HEK293 (cell line): ENCODE results near the gene SMC3.

Experiments used
- CTCF ChIA-PET: fragments of 350-600 bp; formaldehyde crosslinking; extraction: SDS; loops from one replicate; lab custom pipeline; 2021; ENCODE audit warnings: antibody characterized with exemption; lab: Yijun Ruan, JAX
- POLR2A ChIA-PET: fragments of 300-600 bp; formaldehyde crosslinking; extraction: SDS; loops from one replicate; lab custom pipeline; 2020; ENCODE audit warnings: antibody characterized with exemption, inconsistent platforms; lab: Yijun Ruan, JAX
- H3K27ac ChIP-seq: fragments of 200-500 bp; sonication (Bioruptor generic); 2 replicates; pipeline ENCODE4 v1.5.1; 2014; ENCODE audit warnings: low read depth, low read length, control low read depth, inconsistent platforms; ENCODE audit errors: extremely low read depth
- H3K36me3 ChIP-seq, 2 experiments: fragments of 200-500 bp in 1 of 2; sonication (Bioruptor generic) in 1 of 2; 1 replicate in 1 of 2; 2 replicates in 1 of 2; pipeline ENCODE4 v1.5.1; 2014 to 2017; ENCODE audit warnings: inconsistent platforms in 2 of 2, low read length in 2 of 2; ENCODE audit not compliant: control insufficient read depth in 2 of 2, insufficient read depth in 1 of 2
- H3K4me1 ChIP-seq: fragments of 200-500 bp; sonication (Bioruptor generic); 2 replicates; pipeline ENCODE4 v1.5.1; 2014; ENCODE audit warnings: mild to moderate bottlenecking, low read length, inconsistent platforms; ENCODE audit not compliant: control insufficient read depth, insufficient read depth
- H3K4me3 ChIP-seq: 2 replicates; pipeline ENCODE4 v1.5.1; 2011; ENCODE audit warnings: low read depth, mild to moderate bottlenecking, control low read depth, low read length, moderate library complexity
- H3K9me3 ChIP-seq: fragments of 200-500 bp; sonication (Bioruptor generic); 2 replicates; pipeline ENCODE4 v1.5.1; 2014; ENCODE audit warnings: low read depth, low read length, inconsistent platforms; ENCODE audit not compliant: control insufficient read depth, insufficient read depth
- GLIS2 ChIP-seq: fragments of 450-650 bp; formaldehyde crosslinking; IDR thresholded peaks from 2 replicates; pipeline ENCODE4 v1.5.1; 2016; ENCODE audit warnings: missing biosample characterization, missing genetic modification characterization
- HOXA7 ChIP-seq: sonication (generic); formaldehyde crosslinking; IDR thresholded peaks from 2 replicates; pipeline ENCODE4 v1.8.1; 2022; ENCODE audit warnings: missing genetic modification reagents, borderline replicate concordance
- MZF1 ChIP-seq: fragments of 450-650 bp; formaldehyde crosslinking; IDR thresholded peaks from 2 replicates; pipeline ENCODE4 v1.5.1; 2017; ENCODE audit warnings: missing biosample characterization, missing genetic modification characterization, borderline replicate concordance
- OVOL3 ChIP-seq: fragments of 450-650 bp; formaldehyde crosslinking; IDR thresholded peaks from 2 replicates; pipeline ENCODE4 v1.5.1; 2016; ENCODE audit warnings: missing biosample characterization, missing genetic modification characterization
- SP3 ChIP-seq: fragments of 450-650 bp; formaldehyde crosslinking; IDR thresholded peaks from 2 replicates; pipeline ENCODE4 v1.5.1; 2016; ENCODE audit warnings: missing biosample characterization, missing genetic modification characterization
- SP7 ChIP-seq: fragments of 450-650 bp; formaldehyde crosslinking; IDR thresholded peaks from 2 replicates; pipeline ENCODE4 v1.5.1; 2016; ENCODE audit warnings: missing biosample characterization, missing genetic modification characterization
- ZFP41 ChIP-seq: fragments of 450-650 bp; formaldehyde crosslinking; IDR thresholded peaks from 2 replicates; pipeline ENCODE4 v1.5.1; 2016; ENCODE audit warnings: missing biosample characterization, missing genetic modification characterization, borderline replicate concordance
- ZNF140 ChIP-seq: fragments of 450-650 bp; formaldehyde crosslinking; IDR thresholded peaks from 2 replicates; pipeline ENCODE4 v1.5.1; 2016; ENCODE audit warnings: missing biosample characterization, missing genetic modification characterization
- ZNF155 ChIP-seq: fragments of 450-650 bp; formaldehyde crosslinking; IDR thresholded peaks from 2 replicates; pipeline ENCODE4 v1.5.1; 2016; ENCODE audit warnings: missing biosample characterization, missing genetic modification characterization
- ZNF16 ChIP-seq: fragments of 450-650 bp; formaldehyde crosslinking; IDR thresholded peaks from 2 replicates; pipeline ENCODE4 v1.5.1; 2016; ENCODE audit warnings: low read depth, missing biosample characterization, missing genetic modification characterization
- ZNF211 ChIP-seq: fragments of 450-650 bp; formaldehyde crosslinking; IDR thresholded peaks from 2 replicates; pipeline ENCODE4 v1.5.1; 2016; ENCODE audit warnings: low read depth, missing biosample characterization, missing genetic modification characterization
- ZNF341 ChIP-seq: fragments of 450-650 bp; formaldehyde crosslinking; IDR thresholded peaks from 2 replicates; pipeline ENCODE4; 2016; ENCODE audit warnings: low read depth, missing biosample characterization, missing genetic modification characterization
- ZNF521 ChIP-seq: fragments of 450-650 bp; formaldehyde crosslinking; IDR thresholded peaks from 2 replicates; pipeline ENCODE4 v1.5.1; 2017; ENCODE audit warnings: missing biosample characterization, mild to moderate bottlenecking, missing genetic modification characterization
- ZNF544 ChIP-seq: fragments of 450-650 bp; formaldehyde crosslinking; IDR thresholded peaks from 2 replicates; pipeline ENCODE4 v1.5.0; 2017; ENCODE audit warnings: missing biosample characterization, missing genetic modification characterization
- ZNF596 ChIP-seq: fragments of 450-650 bp; IDR thresholded peaks from 2 replicates; pipeline ENCODE4 v1.5.0; 2018; ENCODE audit warnings: missing biosample characterization, mild to moderate bottlenecking, missing genetic modification characterization, moderate library complexity
- ZNF600 ChIP-seq: fragments of 450-650 bp; formaldehyde crosslinking; IDR thresholded peaks from 2 replicates; pipeline ENCODE4 v1.5.1; 2016; ENCODE audit warnings: missing biosample characterization, missing genetic modification characterization
- ZNF626 ChIP-seq: fragments of 450-650 bp; sonication (Bioruptor Pico); formaldehyde crosslinking; IDR thresholded peaks from 2 replicates; pipeline ENCODE4 v1.5.1; 2018; ENCODE audit warnings: missing biosample characterization, missing genetic modification characterization, inconsistent platforms
- ZNF654 ChIP-seq: fragments of 450-650 bp; formaldehyde crosslinking; IDR thresholded peaks from 2 replicates; pipeline ENCODE4 v1.5.1; 2016; ENCODE audit warnings: low read depth, missing biosample characterization, missing genetic modification characterization
- ZNF660 ChIP-seq: fragments of 450-650 bp; IDR thresholded peaks from 2 replicates; pipeline ENCODE4 v1.5.1; 2018; ENCODE audit warnings: missing biosample characterization, mild to moderate bottlenecking, missing genetic modification characterization
- ZNF677 ChIP-seq: fragments of 450-650 bp; IDR thresholded peaks from 2 replicates; pipeline ENCODE4 v1.5.0; 2018; ENCODE audit warnings: missing biosample characterization, mild to moderate bottlenecking, missing genetic modification characterization, moderate library complexity
- TF ChIP-seq, protein P1 (sequence below): fragments of 450-650 bp; formaldehyde crosslinking; IDR thresholded peaks from 2 replicates; pipeline ENCODE4 v1.5.1; 2016; ENCODE audit warnings: missing biosample characterization, missing genetic modification characterization
- TF ChIP-seq, protein P2 (sequence below): fragments of 450-650 bp; formaldehyde crosslinking; IDR thresholded peaks from 2 replicates; pipeline ENCODE4 v1.5.1; 2016; ENCODE audit warnings: missing biosample characterization, missing genetic modification characterization, borderline replicate concordance
- TF ChIP-seq, protein P3 (sequence below): fragments of 450-650 bp; formaldehyde crosslinking; IDR thresholded peaks from 2 replicates; pipeline ENCODE4 v1.5.1; 2017; ENCODE audit warnings: missing biosample characterization, missing genetic modification characterization

Gene SMC3

DNA sequence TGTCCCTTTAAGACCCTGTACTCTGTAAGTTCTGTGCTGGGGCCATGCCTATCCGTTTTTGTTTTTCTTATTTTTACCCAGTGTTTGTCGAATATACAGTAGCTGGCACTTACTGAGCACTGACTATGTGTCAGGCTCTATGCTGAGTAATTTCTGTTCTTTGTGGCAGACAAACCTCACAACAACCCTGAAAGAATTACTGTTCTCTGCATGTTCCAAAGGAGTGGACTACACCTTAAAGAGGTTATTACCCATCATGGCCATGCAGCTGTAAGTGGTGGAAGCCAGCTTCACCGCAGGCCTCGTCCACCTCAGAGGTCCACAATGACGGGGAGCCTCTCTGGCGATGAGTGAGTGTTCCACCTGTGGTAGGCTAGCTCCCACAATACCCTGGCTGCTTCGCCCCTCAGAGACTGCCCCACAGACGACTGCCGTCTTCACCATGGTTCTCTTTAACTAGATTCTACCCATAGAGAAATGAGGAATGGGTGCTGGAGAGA lies 46.6 kb downstream of the SMC3 start:
- ChIA-PET CTCF (interaction anchor here (0.5 to 2.3 kb wide), 3 partner anchors 28 to 67 kb away, joined by 3 to 13 read pairs (median 4); no protein-coding TSS in a partner anchor), POLR2A (no interaction called here)
- Histone ChIP-seq H3K4me3 (no peak overlapping the region), H3K27ac (no peak overlapping the region; the same call in 1 of the 2 replicates), H3K4me1 (peaks cover 12% of the 10 kb centered on the region), H3K36me3 (no peaks in the 10 kb centered on the region), H3K9me3 (no peaks in the 10 kb centered on the region)
- TF ChIP-seq, protein P1, sequence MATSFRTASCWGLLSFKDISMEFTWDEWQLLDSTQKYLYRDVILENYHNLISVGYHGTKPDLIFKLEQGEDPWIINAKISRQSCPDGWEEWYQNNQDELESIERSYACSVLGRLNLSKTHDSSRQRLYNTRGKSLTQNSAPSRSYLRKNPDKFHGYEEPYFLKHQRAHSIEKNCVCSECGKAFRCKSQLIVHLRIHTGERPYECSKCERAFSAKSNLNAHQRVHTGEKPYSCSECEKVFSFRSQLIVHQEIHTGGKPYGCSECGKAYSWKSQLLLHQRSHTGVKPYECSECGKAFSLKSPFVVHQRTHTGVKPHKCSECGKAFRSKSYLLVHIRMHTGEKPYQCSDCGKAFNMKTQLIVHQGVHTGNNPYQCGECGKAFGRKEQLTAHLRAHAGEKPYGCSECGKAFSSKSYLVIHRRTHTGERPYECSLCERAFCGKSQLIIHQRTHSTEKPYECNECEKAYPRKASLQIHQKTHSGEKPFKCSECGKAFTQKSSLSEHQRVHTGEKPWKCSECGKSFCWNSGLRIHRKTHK (tag by site-specific recombination), result no peak
- TF ChIP-seq ZNF521 (tag by site-specific recombination), result no peak
- TF ChIP-seq, protein P2, sequence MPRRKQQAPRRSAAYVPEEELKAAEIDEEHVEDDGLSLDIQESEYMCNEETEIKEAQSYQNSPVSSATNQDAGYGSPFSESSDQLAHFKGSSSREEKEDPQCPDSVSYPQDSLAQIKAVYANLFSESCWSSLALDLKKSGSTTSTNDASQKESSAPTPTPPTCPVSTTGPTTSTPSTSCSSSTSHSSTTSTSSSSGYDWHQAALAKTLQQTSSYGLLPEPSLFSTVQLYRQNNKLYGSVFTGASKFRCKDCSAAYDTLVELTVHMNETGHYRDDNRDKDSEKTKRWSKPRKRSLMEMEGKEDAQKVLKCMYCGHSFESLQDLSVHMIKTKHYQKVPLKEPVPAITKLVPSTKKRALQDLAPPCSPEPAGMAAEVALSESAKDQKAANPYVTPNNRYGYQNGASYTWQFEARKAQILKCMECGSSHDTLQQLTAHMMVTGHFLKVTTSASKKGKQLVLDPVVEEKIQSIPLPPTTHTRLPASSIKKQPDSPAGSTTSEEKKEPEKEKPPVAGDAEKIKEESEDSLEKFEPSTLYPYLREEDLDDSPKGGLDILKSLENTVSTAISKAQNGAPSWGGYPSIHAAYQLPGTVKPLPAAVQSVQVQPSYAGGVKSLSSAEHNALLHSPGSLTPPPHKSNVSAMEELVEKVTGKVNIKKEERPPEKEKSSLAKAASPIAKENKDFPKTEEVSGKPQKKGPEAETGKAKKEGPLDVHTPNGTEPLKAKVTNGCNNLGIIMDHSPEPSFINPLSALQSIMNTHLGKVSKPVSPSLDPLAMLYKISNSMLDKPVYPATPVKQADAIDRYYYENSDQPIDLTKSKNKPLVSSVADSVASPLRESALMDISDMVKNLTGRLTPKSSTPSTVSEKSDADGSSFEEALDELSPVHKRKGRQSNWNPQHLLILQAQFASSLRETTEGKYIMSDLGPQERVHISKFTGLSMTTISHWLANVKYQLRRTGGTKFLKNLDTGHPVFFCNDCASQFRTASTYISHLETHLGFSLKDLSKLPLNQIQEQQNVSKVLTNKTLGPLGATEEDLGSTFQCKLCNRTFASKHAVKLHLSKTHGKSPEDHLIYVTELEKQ (tag by site-specific recombination), result no peak
- no peak for TF ChIP-seq ZNF544
- no peak for TF ChIP-seq ZNF341 (tag by site-specific recombination)
- TF ChIP-seq ZNF16, result no peak
- no peak for TF ChIP-seq ZNF677 (tag by site-specific recombination)
- TF ChIP-seq MZF1 (tag by site-specific recombination), result no peak
- no peak for TF ChIP-seq OVOL3 (tag by site-specific recombination)
- no peak for TF ChIP-seq ZNF155 (tag by site-specific recombination)
- no peak for TF ChIP-seq ZNF596
- no peak for TF ChIP-seq ZNF654 (tag by site-specific recombination)
- TF ChIP-seq ZFP41 (tag by site-specific recombination), result no peak
- TF ChIP-seq ZNF211 (tag by site-specific recombination), result no peak
- TF ChIP-seq HOXA7 (CRISPR knock-in tag), result no peak

DNA sequence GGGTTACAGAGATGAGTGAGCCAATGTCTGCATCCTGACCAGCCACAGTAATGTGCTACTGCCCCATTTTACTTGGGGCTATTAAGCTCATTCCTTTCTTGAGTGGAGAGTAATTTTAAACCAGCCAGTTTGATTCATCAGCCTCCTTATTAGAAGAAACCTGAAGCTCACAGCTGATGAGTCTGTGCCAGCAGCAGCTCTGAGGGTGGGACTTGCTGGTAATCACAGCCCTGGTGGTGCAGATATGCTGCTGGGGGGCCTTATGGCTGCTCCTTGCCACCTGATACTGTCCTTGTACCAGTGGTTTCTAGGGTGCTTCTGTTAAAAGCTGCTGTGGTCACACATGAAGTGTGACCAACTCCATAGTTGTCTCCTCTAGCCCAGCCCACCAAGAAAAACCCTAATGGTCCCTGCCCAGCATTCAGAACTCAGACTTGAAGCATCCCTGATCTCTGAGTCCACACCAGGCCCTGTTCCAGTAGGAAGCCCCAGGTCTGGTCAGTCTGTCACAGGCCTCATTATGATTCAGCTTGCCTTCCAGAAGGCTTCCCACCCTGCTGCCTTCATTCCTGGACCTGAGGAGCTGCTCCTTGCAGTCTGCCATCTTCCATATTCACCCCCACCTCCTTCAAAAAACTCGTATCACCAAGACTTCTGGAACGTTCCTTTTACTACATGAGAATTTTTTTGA lies 47.7 kb downstream of the SMC3 start:
- Histone ChIP-seq H3K4me1 (peaks cover 12% of the 10 kb centered on the region), H3K4me3 (no peak overlapping the region), H3K9me3 (no peaks in the 10 kb centered on the region), H3K36me3 (no peaks in the 10 kb centered on the region), H3K27ac (no peak overlapping the region)
- POLR2A ChIA-PET, result interaction anchor here (1.0 kb wide), 1 partner anchor 304 kb away, joined by 6 read pairs; the partner anchor contains the start of genes BBIP1 and SHOC2
- CTCF ChIA-PET, result interaction anchor here (0.6 to 2.3 kb wide), 4 partner anchors 57 to 314 kb away, joined by 4 to 13 read pairs (median 4); no protein-coding TSS in a partner anchor
- TF ChIP-seq ZNF600 (tag by site-specific recombination) (peak; percentile 47; the same call in 1 of the 2 replicates), ZNF155 (tag by site-specific recombination) (no peak), ZNF140 (tag by site-specific recombination) (0 out of 2 replicates have a peak, but pooled peaks have one; percentile 6), ZNF660 (peak; percentile 64; the same call in 1 of the 2 replicates), SP7 (tag by site-specific recombination) (peak; percentile 57; the same call in 1 of the 2 replicates), GLIS2 (0 out of 2 replicates have a peak, but pooled peaks have one; percentile 26), SP3 (tag by site-specific recombination) (no peak), ZNF626 (tag by site-specific recombination) (no peak)
- TF ChIP-seq, protein P3, sequence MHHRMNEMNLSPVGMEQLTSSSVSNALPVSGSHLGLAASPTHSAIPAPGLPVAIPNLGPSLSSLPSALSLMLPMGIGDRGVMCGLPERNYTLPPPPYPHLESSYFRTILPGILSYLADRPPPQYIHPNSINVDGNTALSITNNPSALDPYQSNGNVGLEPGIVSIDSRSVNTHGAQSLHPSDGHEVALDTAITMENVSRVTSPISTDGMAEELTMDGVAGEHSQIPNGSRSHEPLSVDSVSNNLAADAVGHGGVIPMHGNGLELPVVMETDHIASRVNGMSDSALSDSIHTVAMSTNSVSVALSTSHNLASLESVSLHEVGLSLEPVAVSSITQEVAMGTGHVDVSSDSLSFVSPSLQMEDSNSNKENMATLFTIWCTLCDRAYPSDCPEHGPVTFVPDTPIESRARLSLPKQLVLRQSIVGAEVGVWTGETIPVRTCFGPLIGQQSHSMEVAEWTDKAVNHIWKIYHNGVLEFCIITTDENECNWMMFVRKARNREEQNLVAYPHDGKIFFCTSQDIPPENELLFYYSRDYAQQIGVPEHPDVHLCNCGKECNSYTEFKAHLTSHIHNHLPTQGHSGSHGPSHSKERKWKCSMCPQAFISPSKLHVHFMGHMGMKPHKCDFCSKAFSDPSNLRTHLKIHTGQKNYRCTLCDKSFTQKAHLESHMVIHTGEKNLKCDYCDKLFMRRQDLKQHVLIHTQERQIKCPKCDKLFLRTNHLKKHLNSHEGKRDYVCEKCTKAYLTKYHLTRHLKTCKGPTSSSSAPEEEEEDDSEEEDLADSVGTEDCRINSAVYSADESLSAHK (tag by site-specific recombination), result peak; percentile 84
